TTC549 (cell line): Measurements from ENCODE around the gene ME3.
"Not testable (repeated sequence)": the region's sequence is repeated elsewhere in the genome, so short reads cannot be mapped to it uniquely, and the experiment has no call there.

Experiments
- FAIRE-seq: peaks from 2 replicates; lab custom pipeline; 2012; peaks lifted over from hg19 to GRCh38; lab: Jason Lieb, UNC

Gene ME3

GRCh38 chr11:86663291-86663690 is 9.1 kb downstream of the ME3 start:
- no peak for FAIRE-seq

DNA sequence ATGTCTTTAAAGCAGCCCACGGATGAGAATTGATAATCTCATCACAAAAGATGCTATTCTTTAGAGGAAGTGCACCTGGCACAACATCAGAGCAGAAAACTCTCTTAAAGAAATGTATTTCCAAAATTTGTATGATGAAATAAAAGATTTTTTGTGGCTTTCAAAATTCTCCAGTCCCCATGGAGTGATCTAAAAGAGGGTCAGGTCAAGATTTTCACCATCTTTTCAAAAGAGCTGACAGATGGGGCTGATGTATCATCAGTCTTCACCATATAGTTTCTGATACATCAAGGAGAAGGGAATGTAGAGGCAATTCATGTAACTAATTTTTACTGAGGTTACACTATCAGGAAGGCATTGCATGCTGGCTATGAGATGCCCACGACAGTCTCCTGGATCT is 11.7 kb downstream of the ME3 start:
- FAIRE-seq, result no peak

DNA sequence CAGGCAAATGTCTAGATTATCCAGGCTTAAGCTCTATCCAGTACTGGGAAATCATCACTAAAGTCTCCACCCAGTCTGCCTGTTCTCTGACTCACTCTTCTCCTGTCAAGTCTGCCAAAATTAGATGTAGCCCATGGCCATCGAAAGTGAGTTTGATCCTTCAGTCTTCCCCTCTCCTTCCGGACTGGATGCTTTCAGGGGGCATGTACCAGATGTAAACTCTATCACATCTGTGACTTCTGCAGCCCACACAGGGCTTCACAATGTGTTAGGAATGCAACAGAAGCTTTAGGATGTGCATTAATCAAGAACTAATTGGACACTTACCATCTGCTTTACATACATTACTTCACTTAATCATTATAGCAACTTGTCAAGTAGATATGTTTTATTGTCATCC is 12.3 kb downstream of the ME3 start:
- FAIRE-seq, result no peak

DNA sequence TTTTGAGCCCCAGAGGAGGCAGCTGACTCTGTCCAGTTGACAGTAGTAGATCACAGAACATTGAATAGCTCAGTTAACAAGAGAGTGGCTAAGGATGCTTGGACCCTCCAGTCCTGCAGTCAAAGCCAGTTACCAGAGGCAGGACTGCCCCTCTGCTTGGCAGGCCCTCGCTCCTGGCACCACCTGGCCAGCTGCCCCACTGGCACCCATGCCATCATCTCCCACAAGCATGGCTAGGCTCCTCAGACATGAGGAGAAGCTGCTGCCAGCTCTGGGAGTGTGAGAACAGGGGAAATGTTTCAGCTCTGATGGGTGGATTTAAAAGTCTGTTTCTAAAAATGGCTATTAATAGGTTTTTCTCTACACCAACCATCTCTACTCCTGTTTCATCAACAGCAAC is 13.9 kb downstream of the ME3 start:
- no peak for FAIRE-seq

DNA sequence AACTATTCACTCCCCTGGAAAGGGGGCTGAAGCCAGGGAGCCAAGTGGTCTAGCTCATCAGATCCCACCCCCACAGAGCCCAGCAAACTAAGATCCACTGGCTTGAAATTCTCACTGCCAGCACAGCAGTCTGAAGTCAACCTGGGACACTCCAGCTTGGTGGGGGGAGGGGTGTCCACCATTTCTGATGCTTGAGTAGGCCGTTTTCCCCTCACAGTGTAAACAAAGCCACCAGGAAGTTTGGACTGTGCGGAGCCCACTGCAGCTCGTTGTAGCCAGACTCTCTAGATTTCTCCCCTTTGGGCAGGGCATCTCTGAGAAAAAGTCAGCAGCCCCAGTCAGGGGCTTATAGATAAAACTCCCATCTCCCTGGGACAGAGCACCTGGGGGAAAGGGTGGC is 27.2 kb downstream of the ME3 start:
- FAIRE-seq, result not testable (repeated sequence)

DNA sequence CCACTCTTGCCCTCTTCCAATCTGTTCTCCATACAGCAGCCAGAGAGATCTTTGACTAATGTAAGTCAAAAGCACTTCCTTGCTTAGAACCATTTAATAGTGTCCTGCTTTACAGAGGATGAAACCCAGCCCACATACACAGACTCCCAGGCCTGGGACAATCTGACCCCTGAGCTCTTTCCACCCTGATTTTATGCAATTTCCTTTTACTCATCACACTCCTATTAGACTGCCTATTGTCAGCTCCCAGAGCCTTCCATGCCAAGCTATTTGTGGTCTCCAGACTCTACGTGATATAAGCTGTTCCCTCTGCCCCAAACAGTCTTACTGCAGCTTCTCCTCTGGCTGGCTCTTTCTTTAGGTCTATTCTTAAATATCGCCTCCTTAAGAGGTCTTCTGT is 28.1 kb downstream of the ME3 start:
- no peak for FAIRE-seq

GRCh38 chr11:86641537-86642261 is 30.7 kb downstream of the ME3 start:
- no peak for FAIRE-seq

DNA sequence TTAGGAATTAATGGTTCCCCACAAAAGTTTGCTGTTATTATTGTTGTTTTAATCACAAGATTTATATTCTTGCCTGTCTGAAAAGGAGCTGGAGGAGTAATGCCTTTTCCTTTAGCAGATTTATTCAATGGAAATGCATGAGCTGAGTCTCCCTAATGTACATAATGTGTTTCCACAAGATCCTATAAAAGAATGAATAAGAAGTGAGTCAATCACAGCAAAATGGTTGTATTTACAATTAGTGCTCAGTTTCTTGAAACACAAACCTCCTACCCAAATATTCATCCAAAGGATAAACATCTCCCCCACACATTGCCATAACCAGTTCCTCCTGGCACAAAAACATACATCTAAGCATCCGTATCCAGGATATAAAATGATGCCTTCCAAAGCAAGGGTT is 33.3 kb downstream of the ME3 start:
- no peak for FAIRE-seq

- FAIRE-seq, result no peak
Observed at GRCh38 chr11:86638673-86639072, 33.7 kb downstream of the ME3 start.

- FAIRE-seq, result no peak
Observed at GRCh38 chr11:86637988-86638387, 34.4 kb downstream of the ME3 start.

DNA sequence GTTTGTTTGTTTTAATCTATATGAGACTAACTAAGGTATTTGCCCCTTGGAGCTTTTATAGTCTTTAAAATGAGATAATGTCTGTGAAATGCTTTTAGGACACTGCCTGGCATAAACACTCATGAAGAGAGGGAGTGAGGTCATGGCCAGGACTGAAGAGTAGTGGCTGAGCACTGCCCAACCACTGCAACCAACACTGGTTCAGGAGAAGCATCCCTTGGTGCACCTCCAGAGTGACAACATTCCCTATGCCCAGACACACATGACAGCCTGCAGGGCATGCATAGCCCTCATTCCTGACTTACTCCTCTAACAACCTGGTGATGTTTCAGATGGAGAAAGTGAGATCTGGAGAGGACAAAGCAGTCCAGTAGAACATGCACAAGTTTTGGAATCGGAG is 36.1 kb downstream of the ME3 start:
- FAIRE-seq, result no peak

DNA sequence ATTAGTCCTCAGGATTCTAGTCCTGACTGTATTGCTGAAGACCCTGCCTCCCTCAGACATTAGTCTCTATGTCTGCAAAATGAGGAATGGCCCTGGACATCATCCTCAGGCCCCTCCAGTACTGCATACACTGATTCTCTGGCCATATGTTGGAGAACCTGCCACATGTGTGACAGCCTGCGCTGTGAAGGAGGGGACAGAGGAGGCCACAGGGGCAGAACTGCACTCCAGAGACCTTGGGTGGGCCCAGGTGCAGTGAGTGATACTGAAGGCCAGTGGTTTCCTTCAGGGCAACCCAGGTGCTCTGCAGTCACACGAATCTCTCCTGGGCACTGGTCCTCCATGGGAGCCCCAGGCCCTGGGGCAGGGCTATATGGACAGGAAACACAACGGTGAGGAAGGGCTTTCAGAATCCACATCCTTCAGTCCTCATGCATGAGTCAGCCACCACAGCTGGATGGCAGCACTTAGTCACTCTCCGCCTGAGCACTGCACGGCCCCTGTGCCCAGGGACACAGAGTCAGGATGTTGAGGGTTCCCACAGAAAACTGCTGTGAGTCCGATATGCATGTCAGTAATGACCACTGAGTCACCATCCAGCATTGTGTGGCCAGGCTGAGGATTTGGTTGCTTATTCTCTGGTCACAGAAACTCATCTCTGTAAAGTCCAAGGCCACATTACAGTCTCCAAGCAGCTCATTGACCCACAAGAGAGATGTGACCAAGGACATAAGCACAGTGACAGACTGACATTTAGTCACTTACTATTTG is 39.7 kb downstream of the ME3 start:
- no peak for FAIRE-seq

GRCh38 chr11:86630229-86630981 is 42.0 kb downstream of the ME3 start:
- FAIRE-seq, result no peak

DNA sequence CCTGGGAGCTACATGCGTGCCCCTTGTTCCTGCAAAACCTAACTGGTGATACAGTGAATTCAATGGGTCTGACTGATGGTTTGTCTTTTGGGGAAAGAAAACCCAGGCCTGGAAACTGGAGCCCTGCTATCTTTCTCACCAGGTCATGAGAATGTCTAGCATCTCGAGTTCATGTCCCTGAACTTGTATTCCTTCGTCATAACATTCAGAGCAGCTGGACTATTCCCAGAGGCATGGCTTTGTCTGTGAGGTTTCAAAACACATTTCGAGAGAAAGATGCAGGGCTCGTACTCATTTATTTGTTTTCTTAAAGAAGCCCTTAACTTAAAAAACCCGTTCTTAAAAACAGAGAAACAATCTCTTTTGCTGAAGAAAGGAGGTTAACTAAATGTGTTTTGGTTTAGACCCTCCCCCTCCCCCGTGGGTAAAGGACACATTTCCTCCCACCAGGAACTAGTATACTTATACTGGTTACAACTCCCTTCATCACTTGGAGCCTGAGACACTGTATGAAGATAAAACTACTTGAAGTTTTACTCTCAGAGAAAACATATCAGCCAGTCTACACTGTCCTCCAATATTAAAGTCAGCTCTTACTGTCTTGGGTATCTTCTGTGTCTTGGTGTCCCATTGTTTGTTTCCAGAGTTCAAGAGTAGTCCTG is 43.2 kb downstream of the ME3 start:
- FAIRE-seq, result no peak

DNA sequence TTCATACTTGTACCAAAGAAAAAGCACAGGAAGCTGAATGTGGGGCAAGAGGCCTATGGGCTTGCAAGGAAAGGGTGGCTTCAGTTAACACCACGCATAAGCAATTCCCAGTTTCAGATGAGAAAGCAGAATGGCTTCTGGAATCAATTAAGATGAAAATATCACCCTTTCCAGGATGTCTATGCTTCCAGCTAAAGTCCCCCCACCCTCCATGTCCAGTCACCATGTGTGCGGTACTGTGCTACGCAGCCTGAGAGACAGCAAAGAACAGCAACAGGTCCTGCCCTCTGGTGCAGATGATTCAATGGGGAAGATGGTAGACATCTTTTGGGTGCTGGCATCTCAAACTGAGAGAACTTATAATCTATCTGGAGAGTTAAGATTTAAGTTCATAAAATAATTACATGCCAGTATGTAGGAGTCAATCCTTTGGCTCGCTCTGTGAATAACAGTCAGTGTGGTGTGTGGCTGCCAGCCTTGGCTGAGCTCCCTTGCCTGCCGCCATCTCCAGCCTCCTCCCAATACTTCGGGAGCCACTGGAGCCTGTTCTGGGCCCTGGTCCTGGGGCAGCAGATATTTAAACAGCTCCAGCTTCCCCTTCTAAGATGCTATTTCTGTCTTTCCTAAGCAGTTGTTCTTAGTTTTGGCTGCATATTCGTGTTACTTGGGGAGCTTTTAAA is 44.5 kb downstream of the ME3 start:
- no peak for FAIRE-seq

GRCh38 chr11:86625981-86626380 is 46.4 kb downstream of the ME3 start:
- no peak for FAIRE-seq

DNA sequence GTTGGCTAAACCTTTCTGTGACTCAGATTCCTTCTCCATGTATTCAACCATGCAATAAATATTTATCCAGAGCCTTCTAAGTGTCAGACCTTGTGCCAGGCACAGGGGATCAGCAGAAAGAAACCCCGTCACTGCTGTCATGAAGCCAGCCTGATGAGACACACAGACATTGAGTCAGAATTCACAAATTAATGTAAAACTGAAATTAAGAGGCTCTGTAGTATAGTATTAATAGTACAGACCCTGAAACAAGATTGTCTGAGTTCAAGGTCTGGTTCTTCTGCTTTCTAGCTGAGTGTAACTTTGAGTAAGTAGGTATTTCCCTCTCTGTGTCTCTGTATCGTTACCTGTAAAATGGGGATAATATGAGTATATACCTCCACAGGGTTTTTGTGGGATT is 46.9 kb downstream of the ME3 start:
- no peak for FAIRE-seq

GRCh38 chr11:86624366-86624765 is 48.0 kb downstream of the ME3 start:
- FAIRE-seq, result no peak

DNA sequence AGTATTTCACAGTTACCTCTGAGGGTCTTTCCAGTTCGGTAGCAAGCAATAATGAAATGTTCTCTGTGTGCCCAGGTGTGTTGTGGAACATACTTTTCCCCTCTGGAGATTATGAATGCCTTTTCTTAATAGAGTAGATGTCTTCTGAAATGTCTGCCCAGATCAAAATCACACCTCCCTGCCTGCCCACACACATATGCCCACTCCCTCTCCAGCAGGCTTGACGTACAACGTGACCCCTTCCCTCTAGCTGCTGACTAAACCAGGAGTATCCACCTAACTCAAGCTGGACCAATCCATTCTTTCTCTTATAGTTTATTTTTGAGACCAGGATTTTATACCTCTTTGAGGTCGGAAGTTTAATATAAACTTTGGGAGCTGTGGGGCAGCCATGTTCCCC is 48.7 kb downstream of the ME3 start:
- no peak for FAIRE-seq

DNA sequence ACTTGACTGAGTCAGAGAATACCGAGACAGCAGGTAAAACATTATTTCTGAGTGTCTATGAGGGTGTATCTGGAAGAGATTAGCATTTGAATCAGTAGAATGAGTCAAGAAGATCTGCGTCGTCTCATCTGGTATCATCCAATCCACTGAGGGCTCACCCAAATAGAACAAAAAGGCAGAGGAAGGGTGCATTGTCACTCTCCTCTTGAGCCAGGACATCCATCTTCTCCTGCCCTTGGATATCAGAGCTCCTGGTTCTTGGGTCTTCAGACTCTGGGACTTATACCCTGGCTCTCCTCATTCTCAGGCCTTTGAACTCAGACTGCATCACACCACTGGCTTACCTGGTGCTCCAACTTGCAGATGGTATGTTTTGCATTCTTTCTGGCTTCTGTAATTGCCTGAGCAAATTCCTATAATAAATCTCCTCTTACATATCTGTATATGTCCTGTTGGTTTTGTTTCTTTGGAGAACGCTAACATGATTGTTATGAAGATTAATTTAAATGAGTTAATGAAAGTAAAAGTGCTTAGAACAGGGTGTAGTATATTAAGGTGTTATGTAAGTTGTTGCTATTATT is 49.3 kb downstream of the ME3 start:
- no peak for FAIRE-seq

- no peak for FAIRE-seq
Observed at GRCh38 chr11:86621854-86622253, 50.6 kb downstream of the ME3 start.
